ENCODE results near the gene PDLIM5. TPM values are rescaled to one million over a fixed set of nuclear protein-coding genes. Genes with fewer than 3 reads are reported as not detected.
"Not testable (repeated sequence)": the region's sequence is repeated elsewhere in the genome, so short reads cannot be mapped to it uniquely, and the experiment has no call there.

Gene PDLIM5
- total RNA-seq, 1 donor from 2014 or later, result 24.2 TPM

GRCh38 chr4:94595880-94596483, 144.2 kb downstream of the PDLIM5 start:
- intact Hi-C loops (cut with micrococcal nuclease), result loop anchor here (1.0 to 10.0 kb wide), 3 partner anchors 190 to 801 kb away; no protein-coding TSS in a partner anchor
- no peak for DNase-seq (ENCODE audit: low spot score)
- no peaks in the 10 kb centered on the region for H3K27me3 Mint-ChIP-seq (ENCODE audit: low read depth)
- H3K27ac Mint-ChIP-seq, result no peak overlapping the region
- no peaks in the 10 kb centered on the region for H3K4me1 Mint-ChIP-seq (ENCODE audit: low read depth)
- H3K9me3 Mint-ChIP-seq, result no peaks in the 10 kb centered on the region
- H3K36me3 Mint-ChIP-seq (ENCODE audit: low read depth), result no peaks in the 10 kb centered on the region
- H3K4me3 Mint-ChIP-seq (ENCODE audit: low read depth), result no peak overlapping the region

- Mint-ChIP-seq H3K36me3 (ENCODE audit: low read depth) (no peaks in the 10 kb centered on the region), H3K4me3 (ENCODE audit: low read depth) (no peak overlapping the region), H3K9me3 (no peaks in the 10 kb centered on the region), H3K27me3 (ENCODE audit: low read depth) (no peaks in the 10 kb centered on the region), H3K4me1 (ENCODE audit: low read depth) (no peaks in the 10 kb centered on the region), H3K27ac (no peak overlapping the region)
- intact Hi-C loops (cut with micrococcal nuclease), result loop anchor here (10.0 kb wide), 1 partner anchor 804 kb away; no protein-coding TSS in a partner anchor
- DNase-seq (ENCODE audit: low spot score), result no peak
These were observed 147.0 kb downstream of the PDLIM5 start for GRCh38 chr4:94598758-94599157.

GRCh38 chr4:94603170-94603747, 151.5 kb downstream of the PDLIM5 start:
- intact Hi-C loops (cut with micrococcal nuclease), result no loop called here
- Mint-ChIP-seq H3K27ac (no peak overlapping the region), H3K4me1 (ENCODE audit: low read depth) (no peaks in the 10 kb centered on the region), H3K27me3 (ENCODE audit: low read depth) (no peaks in the 10 kb centered on the region), H3K36me3 (ENCODE audit: low read depth) (no peaks in the 10 kb centered on the region), H3K4me3 (ENCODE audit: low read depth) (no peak overlapping the region), H3K9me3 (no peaks in the 10 kb centered on the region)
- DNase-seq (ENCODE audit: low spot score), result no peak

- intact Hi-C loops (cut with micrococcal nuclease), result no loop called here
- Mint-ChIP-seq H3K4me3 (ENCODE audit: low read depth) (no peak overlapping the region), H3K27ac (no peak overlapping the region), H3K4me1 (ENCODE audit: low read depth) (no peaks in the 10 kb centered on the region), H3K36me3 (ENCODE audit: low read depth) (no peaks in the 10 kb centered on the region), H3K9me3 (no peaks in the 10 kb centered on the region), H3K27me3 (ENCODE audit: low read depth) (no peaks in the 10 kb centered on the region)
- DNase-seq (ENCODE audit: low spot score), result no peak
These were observed 153.6 kb downstream of the PDLIM5 start for GRCh38 chr4:94605241-94605805.

GRCh38 chr4:94610145-94610544, 158.4 kb downstream of the PDLIM5 start:
- Mint-ChIP-seq H3K36me3 (ENCODE audit: low read depth) (no peaks in the 10 kb centered on the region), H3K27me3 (ENCODE audit: low read depth) (no peaks in the 10 kb centered on the region), H3K27ac (no peak overlapping the region), H3K9me3 (no peaks in the 10 kb centered on the region), H3K4me1 (ENCODE audit: low read depth) (peaks cover 2% of the 10 kb centered on the region), H3K4me3 (ENCODE audit: low read depth) (no peak overlapping the region)
- no peak for DNase-seq (ENCODE audit: low spot score)
- intact Hi-C loops (cut with micrococcal nuclease), result no loop called here

- no peak for DNase-seq (ENCODE audit: low spot score)
- intact Hi-C loops (cut with micrococcal nuclease), result no loop called here
- Mint-ChIP-seq H3K27ac (no peak overlapping the region), H3K4me1 (ENCODE audit: low read depth) (peaks cover 2% of the 10 kb centered on the region), H3K36me3 (ENCODE audit: low read depth) (no peaks in the 10 kb centered on the region), H3K27me3 (ENCODE audit: low read depth) (no peaks in the 10 kb centered on the region), H3K4me3 (ENCODE audit: low read depth) (no peak overlapping the region), H3K9me3 (no peaks in the 10 kb centered on the region)
These were observed 161.5 kb downstream of the PDLIM5 start for GRCh38 chr4:94613248-94613647.

- Mint-ChIP-seq H3K4me3 (ENCODE audit: low read depth) (no peak overlapping the region), H3K4me1 (ENCODE audit: low read depth) (peaks cover 2% of the 10 kb centered on the region), H3K27me3 (ENCODE audit: low read depth) (no peaks in the 10 kb centered on the region), H3K9me3 (no peaks in the 10 kb centered on the region), H3K27ac (no peak overlapping the region), H3K36me3 (ENCODE audit: low read depth) (no peaks in the 10 kb centered on the region)
- intact Hi-C loops (cut with micrococcal nuclease), result no loop called here
- DNase-seq (ENCODE audit: low spot score), result no peak
These were observed 163.7 kb downstream of the PDLIM5 start for GRCh38 chr4:94615451-94615850.

- no peak overlapping the region for H3K4me3 Mint-ChIP-seq (ENCODE audit: low read depth)
These were observed 169.8 kb downstream of the PDLIM5 start for GRCh38 chr4:94621491-94622080.

GRCh38 chr4:94623126-94623911, 171.6 kb downstream of the PDLIM5 start:
- Mint-ChIP-seq H3K4me3 (ENCODE audit: low read depth) (no peak overlapping the region), H3K36me3 (ENCODE audit: low read depth) (no peaks in the 10 kb centered on the region), H3K9me3 (no peaks in the 10 kb centered on the region), H3K4me1 (ENCODE audit: low read depth) (no peaks in the 10 kb centered on the region), H3K27me3 (ENCODE audit: low read depth) (no peaks in the 10 kb centered on the region), H3K27ac (no peak overlapping the region)
- intact Hi-C loops (cut with micrococcal nuclease), result loop anchor here (10.0 kb wide), 1 partner anchor 131 kb away; the partner anchor contains the start of gene BMPR1B
- no peak for DNase-seq (ENCODE audit: low spot score)

More at GRCh38 chr4:94621491-94622080, 169.8 kb downstream of the PDLIM5 start:
- no peak for DNase-seq (ENCODE audit: low spot score)
- Mint-ChIP-seq H3K27me3 (ENCODE audit: low read depth) (no peaks in the 10 kb centered on the region), H3K27ac (no peak overlapping the region), H3K9me3 (no peaks in the 10 kb centered on the region), H3K36me3 (ENCODE audit: low read depth) (no peaks in the 10 kb centered on the region), H3K4me1 (ENCODE audit: low read depth) (no peaks in the 10 kb centered on the region)
- intact Hi-C loops (cut with micrococcal nuclease), result loop anchor here (10.0 kb wide), 1 partner anchor 133 kb away; the partner anchor contains the start of gene BMPR1B

GRCh38 chr4:94626942-94627341, 175.2 kb downstream of the PDLIM5 start:
- no peaks in the 10 kb centered on the region for H3K27me3 Mint-ChIP-seq (ENCODE audit: low read depth)
- no peaks in the 10 kb centered on the region for H3K4me1 Mint-ChIP-seq (ENCODE audit: low read depth)
- no peaks in the 10 kb centered on the region for H3K36me3 Mint-ChIP-seq (ENCODE audit: low read depth)
- H3K9me3 Mint-ChIP-seq, result no peaks in the 10 kb centered on the region
- H3K27ac Mint-ChIP-seq, result no peak overlapping the region
- intact Hi-C loops (cut with micrococcal nuclease), result loop anchor here (10.0 kb wide), 1 partner anchor 128 kb away; the partner anchor contains the start of gene BMPR1B
- no peak for DNase-seq (ENCODE audit: low spot score)
- no peak overlapping the region for H3K4me3 Mint-ChIP-seq (ENCODE audit: low read depth)

GRCh38 chr4:94629058-94629457, 177.3 kb downstream of the PDLIM5 start:
- H3K27me3 Mint-ChIP-seq (ENCODE audit: low read depth); H3K4me3 Mint-ChIP-seq (ENCODE audit: low read depth); DNase-seq (ENCODE audit: low spot score); H3K9me3 Mint-ChIP-seq; H3K27ac Mint-ChIP-seq; H3K36me3 Mint-ChIP-seq (ENCODE audit: low read depth); H3K4me1 Mint-ChIP-seq (ENCODE audit: low read depth): not testable (repeated sequence)
- intact Hi-C loops (cut with micrococcal nuclease), result loop anchor here (10.0 kb wide), 1 partner anchor 126 kb away; the partner anchor contains the start of gene BMPR1B

GRCh38 chr4:94629837-94630236, 178.1 kb downstream of the PDLIM5 start:
- Mint-ChIP-seq H3K4me1 (ENCODE audit: low read depth) (no peaks in the 10 kb centered on the region), H3K27ac (no peak overlapping the region), H3K36me3 (ENCODE audit: low read depth) (no peaks in the 10 kb centered on the region), H3K9me3 (no peaks in the 10 kb centered on the region), H3K4me3 (ENCODE audit: low read depth) (no peak overlapping the region), H3K27me3 (ENCODE audit: low read depth) (no peaks in the 10 kb centered on the region)
- DNase-seq (ENCODE audit: low spot score), result no peak
- intact Hi-C loops (cut with micrococcal nuclease), result loop anchor here (10.0 kb wide), 1 partner anchor 125 kb away; the partner anchor contains the start of gene BMPR1B
